ENCODE data around the gene LY6G6F.

Gene LY6G6F

GRCh38 chr6:31663126-31663960 is 43.3 kb upstream of the LY6G6F start:
- no peak overlapping the region for H3K27ac ChIP-seq (ENCODE audit: low read length)
- no peak for DNase-seq (ENCODE audit: low read depth, low spot score)
- H3K36me3 ChIP-seq (ENCODE audit: control insufficient read depth, insufficient read depth, low read length), result peaks cover 11% of the 10 kb centered on the region; the same call in 1 of the 2 replicates
- WGBS (ENCODE audit: insufficient coverage, insufficient read length), result no CpG with 5 or more reads among the region's 9 CpGs
- H3K9me3 ChIP-seq (ENCODE audit: control insufficient read depth, insufficient read depth, low read length), result no peaks in the 10 kb centered on the region
- H3K27me3 ChIP-seq (ENCODE audit: control insufficient read depth, insufficient read depth, low read length), result no peaks in the 10 kb centered on the region
- peaks cover 4% of the 10 kb centered on the region; the same call in 1 of the 2 replicates for H3K4me1 ChIP-seq (ENCODE audit: control insufficient read depth, insufficient read depth, low read length)
- no peak overlapping the region; the same call in 1 of the 2 replicates for H3K4me3 ChIP-seq (ENCODE audit: low read length)

DNA sequence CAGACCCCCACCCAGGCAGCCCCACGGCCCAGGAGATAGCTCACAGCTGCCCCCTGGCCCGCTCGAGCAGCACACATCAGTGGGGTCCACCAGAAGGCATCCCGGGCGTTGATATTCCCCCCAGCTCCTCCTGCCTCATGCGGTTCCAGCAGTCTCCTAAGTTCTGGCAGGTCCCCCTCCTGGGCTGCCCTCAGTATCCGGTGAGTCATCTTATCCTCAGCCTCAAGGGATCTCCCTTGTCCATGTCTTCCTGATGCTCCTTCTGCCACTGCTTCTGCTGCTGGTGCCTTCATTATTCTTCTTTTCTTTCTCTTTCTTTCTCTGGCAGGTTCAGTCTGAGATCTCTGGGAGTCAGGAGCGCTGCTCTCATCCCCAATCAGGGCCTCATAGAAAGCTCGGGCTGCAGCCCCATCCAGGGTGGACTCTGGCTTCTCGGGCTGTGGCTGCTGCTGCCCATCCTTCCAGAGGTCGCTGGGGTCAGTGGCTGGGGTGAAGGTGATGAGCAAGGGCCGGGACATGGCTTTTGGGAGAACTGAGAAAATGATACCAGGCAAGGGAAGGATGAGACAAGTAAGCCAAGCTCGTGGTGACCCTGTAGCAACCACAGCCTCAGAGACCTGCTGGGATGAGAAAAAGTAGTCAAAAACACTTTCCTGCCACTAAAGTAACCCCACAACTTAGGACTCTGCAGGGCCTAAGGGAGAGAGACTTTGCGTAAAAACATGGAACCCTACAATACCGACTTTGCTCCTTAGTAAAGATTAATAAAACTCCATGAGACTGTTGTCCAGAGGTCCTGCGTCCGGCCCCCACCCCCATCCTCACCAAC is 42.5 kb upstream of the LY6G6F start:
- Histone ChIP-seq H3K27me3 (ENCODE audit: control insufficient read depth, insufficient read depth, low read length) (no peaks in the 10 kb centered on the region), H3K9me3 (ENCODE audit: control insufficient read depth, insufficient read depth, low read length) (no peaks in the 10 kb centered on the region), H3K4me3 (ENCODE audit: low read length) (peak overlapping the region; percentile 98; the same call in 1 of the 2 replicates), H3K27ac (ENCODE audit: low read length) (no peak overlapping the region), H3K36me3 (ENCODE audit: control insufficient read depth, insufficient read depth, low read length) (peaks cover 18% of the 10 kb centered on the region), H3K4me1 (ENCODE audit: control insufficient read depth, insufficient read depth, low read length) (peaks cover 4% of the 10 kb centered on the region; the same call in 1 of the 2 replicates)
- no CpG with 5 or more reads among the region's 17 CpGs for WGBS (ENCODE audit: insufficient coverage, insufficient read length)
- no peak for DNase-seq (ENCODE audit: low read depth, low spot score)

DNA sequence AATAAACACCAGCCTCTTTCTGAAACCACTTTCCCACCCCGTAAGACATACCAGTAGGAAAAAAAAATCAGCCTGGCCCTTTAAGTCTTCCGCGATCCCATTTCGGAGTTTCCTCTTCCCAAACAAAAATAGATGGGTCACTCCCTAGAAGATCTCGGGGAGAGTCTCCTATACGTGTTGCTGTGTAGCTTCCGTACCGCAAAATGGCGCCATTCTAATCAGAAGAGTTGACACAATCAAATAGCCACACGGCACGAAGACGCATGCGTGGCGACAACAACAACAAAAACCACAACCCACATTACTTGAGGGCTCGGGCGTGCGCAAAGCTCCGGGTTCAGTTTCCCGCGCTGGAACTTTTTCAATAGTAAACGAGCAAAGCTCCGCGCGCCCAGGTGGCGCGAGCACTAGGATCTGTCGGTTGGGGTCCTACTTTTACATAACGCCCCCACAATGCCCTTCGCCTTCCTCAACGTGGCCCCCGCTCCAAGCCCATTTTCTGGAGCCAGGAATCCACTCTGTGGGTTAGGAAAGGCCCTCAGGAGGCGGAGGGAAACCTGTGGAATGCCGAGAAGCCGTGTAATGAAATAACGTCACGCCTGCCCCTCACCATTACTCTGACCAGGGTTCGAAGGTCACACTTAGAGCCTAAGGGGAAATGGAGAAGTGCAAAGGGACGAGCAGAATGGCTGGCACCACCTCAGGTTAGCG is 41.7 kb upstream of the LY6G6F start, which contains the start of gene GPANK1:
Gene GPANK1, minus strand, starts transcription at position 208 of the 711 bp plus-strand sequence. CDS start 519 bp downstream, outside the sequence.
- H3K36me3 ChIP-seq (ENCODE audit: control insufficient read depth, insufficient read depth, low read length), result peaks cover 24% of the 10 kb centered on the region
- no peak within 1 kb of the TSS for H3K27ac ChIP-seq (ENCODE audit: low read length)
- H3K4me3 ChIP-seq (ENCODE audit: low read length), result peak within 1 kb of the TSS; percentile 98
- no peak for DNase-seq (ENCODE audit: low read depth, low spot score)
- peaks cover 2% of the 10 kb centered on the region; the same call in 1 of the 2 replicates for H3K4me1 ChIP-seq (ENCODE audit: control insufficient read depth, insufficient read depth, low read length)
- H3K9me3 ChIP-seq (ENCODE audit: control insufficient read depth, insufficient read depth, low read length), result no peaks in the 10 kb centered on the region
- no CpG with 5 or more reads among the region's 39 CpGs for WGBS (ENCODE audit: insufficient coverage, insufficient read length)
- no peaks in the 10 kb centered on the region for H3K27me3 ChIP-seq (ENCODE audit: control insufficient read depth, insufficient read depth, low read length)

DNA sequence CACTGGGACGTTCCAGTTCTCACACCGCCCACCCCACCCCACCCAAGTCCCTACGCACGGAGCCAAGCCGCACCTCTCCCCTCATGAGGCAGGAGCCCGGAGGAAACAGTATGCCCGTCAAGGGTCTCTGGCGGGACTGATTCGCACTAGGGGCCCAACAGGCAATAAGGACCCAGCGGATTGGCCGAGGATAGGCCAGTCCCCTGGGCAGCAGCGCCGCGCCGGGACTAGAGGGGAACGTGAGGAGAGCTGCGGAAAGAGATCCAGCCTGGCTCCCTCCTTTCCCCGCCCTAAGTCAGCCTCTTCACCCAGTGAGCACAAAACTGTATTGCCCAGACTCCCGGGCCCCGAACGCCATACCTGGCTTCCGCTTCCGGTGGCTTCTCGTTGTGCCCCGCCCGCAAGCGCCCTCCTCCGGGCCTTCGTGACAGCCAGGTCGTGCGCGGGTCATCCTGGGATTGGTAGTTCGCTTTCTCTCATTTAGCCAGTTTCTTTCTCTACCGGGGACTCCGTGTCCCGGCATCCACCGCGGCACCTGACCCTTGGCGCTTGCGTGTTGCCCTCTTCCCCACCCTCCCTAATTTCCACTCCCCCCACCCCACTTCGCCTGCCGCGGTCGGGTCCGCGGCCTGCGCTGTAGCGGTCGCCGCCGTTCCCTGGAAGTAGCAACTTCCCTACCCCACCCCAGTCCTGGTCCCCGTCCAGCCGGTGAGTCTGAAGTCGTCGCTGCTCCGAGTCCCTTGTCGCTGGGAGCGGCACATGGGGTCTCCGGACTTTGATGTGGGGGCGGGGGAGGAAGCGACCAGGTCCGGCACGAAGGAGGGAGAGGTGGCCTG is 40.9 kb upstream of the LY6G6F start, which contains the start of gene CSNK2B:
Gene CSNK2B, plus strand, starts transcription at position 580 of the 836 bp plus-strand sequence. CDS start 752 bp downstream, outside the sequence.
- H3K27me3 ChIP-seq (ENCODE audit: control insufficient read depth, insufficient read depth, low read length), result no peaks in the 10 kb centered on the region
- H3K36me3 ChIP-seq (ENCODE audit: control insufficient read depth, insufficient read depth, low read length), result peaks cover 30% of the 10 kb centered on the region
- H3K27ac ChIP-seq (ENCODE audit: low read length), result no peak within 1 kb of the TSS
- no CpG with 5 or more reads among the region's 63 CpGs for WGBS (ENCODE audit: insufficient coverage, insufficient read length)
- DNase-seq (ENCODE audit: low read depth, low spot score), result peak; percentile 95
- H3K4me3 ChIP-seq (ENCODE audit: low read length), result peak within 1 kb of the TSS; percentile 98
- H3K4me1 ChIP-seq (ENCODE audit: control insufficient read depth, insufficient read depth, low read length), result peaks cover 2% of the 10 kb centered on the region; the same call in 1 of the 2 replicates
- no peaks in the 10 kb centered on the region for H3K9me3 ChIP-seq (ENCODE audit: control insufficient read depth, insufficient read depth, low read length)

DNA sequence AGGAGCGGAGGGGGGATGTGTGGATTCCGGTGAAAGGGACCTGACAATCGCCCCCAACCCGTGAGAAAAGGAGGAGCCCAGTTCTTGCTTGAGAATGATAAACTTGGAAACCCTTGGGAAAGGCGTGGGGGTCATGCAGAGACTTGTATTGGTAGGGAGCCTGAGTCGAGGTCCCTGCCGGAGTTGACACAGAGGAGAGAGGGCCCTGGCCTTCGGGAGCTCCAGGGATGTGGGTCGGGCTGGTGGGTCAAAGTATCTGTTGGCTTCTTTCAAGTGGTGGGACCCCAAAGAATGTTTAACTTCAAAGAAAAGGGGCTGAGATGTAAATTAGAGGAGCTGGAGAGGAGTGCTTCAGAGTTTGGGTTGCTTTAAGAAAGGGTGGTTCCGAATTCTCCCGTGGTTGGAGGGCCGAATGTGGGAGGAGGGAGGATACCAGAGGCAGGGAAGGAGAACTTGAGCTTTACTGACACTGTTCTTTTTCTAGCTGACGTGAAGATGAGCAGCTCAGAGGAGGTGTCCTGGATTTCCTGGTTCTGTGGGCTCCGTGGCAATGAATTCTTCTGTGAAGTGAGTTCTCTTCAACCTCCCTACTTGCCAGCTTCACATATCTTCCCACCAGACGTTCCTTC is 40.2 kb upstream of the LY6G6F start:
- Histone ChIP-seq H3K4me3 (ENCODE audit: low read length) (peak overlapping the region; percentile 98), H3K36me3 (ENCODE audit: control insufficient read depth, insufficient read depth, low read length) (peaks cover 35% of the 10 kb centered on the region), H3K27me3 (ENCODE audit: control insufficient read depth, insufficient read depth, low read length) (no peaks in the 10 kb centered on the region), H3K4me1 (ENCODE audit: control insufficient read depth, insufficient read depth, low read length) (peaks cover 2% of the 10 kb centered on the region; the same call in 1 of the 2 replicates), H3K9me3 (ENCODE audit: control insufficient read depth, insufficient read depth, low read length) (no peaks in the 10 kb centered on the region), H3K27ac (ENCODE audit: low read length) (no peak overlapping the region)
- WGBS (ENCODE audit: insufficient coverage, insufficient read length), result no CpG with 5 or more reads among the region's 15 CpGs
- no peak for DNase-seq (ENCODE audit: low read depth, low spot score)

GRCh38 chr6:31669676-31670075 is 37.0 kb upstream of the LY6G6F start, which contains the start of gene LY6G5B:
LY6G5B (plus strand) TSS chr6:31669976; CDS start chr6:31670951, 975 bp downstream.
- H3K9me3 ChIP-seq (ENCODE audit: control insufficient read depth, insufficient read depth, low read length), result no peaks in the 10 kb centered on the region
- DNase-seq (ENCODE audit: low read depth, low spot score), result no peak
- H3K36me3 ChIP-seq (ENCODE audit: control insufficient read depth, insufficient read depth, low read length), result peaks cover 35% of the 10 kb centered on the region
- no peaks in the 10 kb centered on the region for H3K27me3 ChIP-seq (ENCODE audit: control insufficient read depth, insufficient read depth, low read length)
- peaks cover 2% of the 10 kb centered on the region; the same call in 1 of the 2 replicates for H3K4me1 ChIP-seq (ENCODE audit: control insufficient read depth, insufficient read depth, low read length)
- H3K27ac ChIP-seq (ENCODE audit: low read length), result no peak within 1 kb of the TSS
- 100% methylated on average over 2 of the region's 8 CpGs for WGBS (ENCODE audit: insufficient coverage, insufficient read length)
- H3K4me3 ChIP-seq (ENCODE audit: low read length), result no peak within 1 kb of the TSS

DNA sequence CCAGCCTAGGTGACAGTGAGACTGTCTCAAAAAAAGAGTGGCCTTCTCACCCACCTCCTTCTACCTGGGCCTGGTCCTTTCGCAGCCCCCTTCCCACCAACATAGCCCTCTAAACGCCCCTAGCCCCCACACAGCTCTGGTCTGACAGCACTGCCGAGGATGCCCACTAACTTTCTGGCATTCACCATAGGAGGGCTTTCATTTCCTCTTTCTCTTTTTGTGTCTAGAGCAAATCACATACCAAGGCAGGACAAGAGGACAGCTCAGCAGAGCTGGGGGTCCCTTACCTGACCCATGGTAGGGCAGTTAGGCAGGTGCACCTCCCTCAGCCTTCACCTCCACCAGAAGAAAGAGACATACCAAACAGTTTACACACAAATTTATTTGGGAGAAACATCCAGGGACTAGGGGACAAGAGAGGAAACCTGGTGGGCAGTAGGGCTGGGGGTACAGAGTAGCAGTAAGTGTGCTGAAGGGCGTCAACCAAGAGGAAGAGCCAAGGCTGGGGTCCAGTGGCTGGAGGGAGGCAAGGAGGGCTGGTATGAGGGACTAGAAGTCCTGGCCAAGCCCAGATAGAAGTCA is 30.3 kb upstream of the LY6G6F start:
- Histone ChIP-seq H3K27me3 (ENCODE audit: control insufficient read depth, insufficient read depth, low read length) (0 out of 2 replicates have a peak, but pooled peaks cover under 1% of the 10 kb centered on the region), H3K27ac (ENCODE audit: low read length) (no peak overlapping the region), H3K36me3 (ENCODE audit: control insufficient read depth, insufficient read depth, low read length) (peaks cover 6% of the 10 kb centered on the region), H3K4me3 (ENCODE audit: low read length) (no peak overlapping the region), H3K9me3 (ENCODE audit: control insufficient read depth, insufficient read depth, low read length) (no peaks in the 10 kb centered on the region), H3K4me1 (ENCODE audit: control insufficient read depth, insufficient read depth, low read length) (no peaks in the 10 kb centered on the region)
- DNase-seq (ENCODE audit: low read depth, low spot score), result no peak
- no CpG with 5 or more reads among the region's 4 CpGs for whole genome bisulfite sequencing (ENCODE audit: insufficient coverage, insufficient read length)

DNA sequence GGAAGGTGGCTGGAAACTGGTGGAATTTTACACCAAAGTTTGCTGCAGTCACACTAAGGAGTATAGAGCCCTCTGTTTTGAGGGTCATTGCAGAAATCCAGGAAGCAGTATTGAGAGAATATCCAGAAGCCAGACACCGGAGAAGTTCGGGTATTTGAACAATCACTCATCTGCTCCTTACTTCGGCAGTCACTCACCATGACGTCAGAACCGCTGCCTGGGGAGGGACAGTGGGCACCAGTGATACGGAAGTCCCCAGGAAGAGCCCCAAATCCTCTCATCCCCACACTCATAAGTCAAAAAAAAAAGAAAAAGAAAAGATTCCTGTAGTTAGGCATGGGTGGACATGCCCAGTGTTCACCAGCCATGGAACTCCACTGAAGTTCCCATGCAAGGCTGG is 29.8 kb upstream of the LY6G6F start:
- Histone ChIP-seq H3K27me3 (ENCODE audit: control insufficient read depth, insufficient read depth, low read length) (peaks cover 2% of the 10 kb centered on the region; the same call in 1 of the 2 replicates), H3K4me1 (ENCODE audit: control insufficient read depth, insufficient read depth, low read length) (no peaks in the 10 kb centered on the region), H3K4me3 (ENCODE audit: low read length) (no peak overlapping the region), H3K36me3 (ENCODE audit: control insufficient read depth, insufficient read depth, low read length) (peaks cover 3% of the 10 kb centered on the region), H3K9me3 (ENCODE audit: control insufficient read depth, insufficient read depth, low read length) (no peaks in the 10 kb centered on the region), H3K27ac (ENCODE audit: low read length) (no peak overlapping the region)
- DNase-seq (ENCODE audit: low read depth, low spot score), result no peak
- WGBS (ENCODE audit: insufficient coverage, insufficient read length), result no CpG with 5 or more reads among the region's 6 CpGs

DNA sequence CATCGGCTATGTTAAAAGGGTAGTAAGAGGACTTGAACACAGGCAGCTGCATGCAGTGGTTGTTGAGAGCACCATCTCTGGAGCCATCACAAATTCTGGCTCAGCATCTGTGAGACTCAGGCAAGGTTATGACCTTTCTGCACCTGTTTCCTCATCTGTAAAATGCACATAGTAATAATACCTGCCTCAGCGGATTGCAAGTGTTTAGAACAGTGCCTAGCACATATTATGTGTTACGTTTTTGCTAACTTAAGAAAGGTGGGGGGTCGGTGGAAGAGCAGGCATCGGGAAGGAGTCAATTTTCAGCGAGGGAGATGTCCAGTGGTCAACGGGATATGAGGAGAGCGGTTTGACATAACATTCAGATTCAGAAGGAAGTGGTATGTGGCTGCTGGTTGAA is 28.7 kb upstream of the LY6G6F start:
- H3K9me3 ChIP-seq (ENCODE audit: control insufficient read depth, insufficient read depth, low read length), result no peaks in the 10 kb centered on the region
- H3K27ac ChIP-seq (ENCODE audit: low read length), result no peak overlapping the region
- H3K4me1 ChIP-seq (ENCODE audit: control insufficient read depth, insufficient read depth, low read length), result no peaks in the 10 kb centered on the region
- DNase-seq (ENCODE audit: low read depth, low spot score), result no peak
- H3K36me3 ChIP-seq (ENCODE audit: control insufficient read depth, insufficient read depth, low read length), result no peaks in the 10 kb centered on the region
- WGBS (ENCODE audit: insufficient coverage, insufficient read length), result no CpG with 5 or more reads among the region's 8 CpGs
- peaks cover 2% of the 10 kb centered on the region; the same call in 1 of the 2 replicates for H3K27me3 ChIP-seq (ENCODE audit: control insufficient read depth, insufficient read depth, low read length)
- H3K4me3 ChIP-seq (ENCODE audit: low read length), result no peak overlapping the region

Measured in iPS DF 6.9 (cell line).